Activated effector memory CD4-positive, alpha-beta T cell treated with anti-CD3 and anti-CD28 coated beads, Interleukin-2, amount 50 U/mL, for 16 hours (primary cell): ENCODE results near the gene PACS2.

Source experiments
- DNase-seq: peaks from one replicate; pipeline ENCODE4 v3.0.0-alpha.2; 2020

Gene PACS2

GRCh38 chr14:105426416-105427130 is 112.0 kb downstream of the PACS2 start:
- no peak for DNase-seq

DNA sequence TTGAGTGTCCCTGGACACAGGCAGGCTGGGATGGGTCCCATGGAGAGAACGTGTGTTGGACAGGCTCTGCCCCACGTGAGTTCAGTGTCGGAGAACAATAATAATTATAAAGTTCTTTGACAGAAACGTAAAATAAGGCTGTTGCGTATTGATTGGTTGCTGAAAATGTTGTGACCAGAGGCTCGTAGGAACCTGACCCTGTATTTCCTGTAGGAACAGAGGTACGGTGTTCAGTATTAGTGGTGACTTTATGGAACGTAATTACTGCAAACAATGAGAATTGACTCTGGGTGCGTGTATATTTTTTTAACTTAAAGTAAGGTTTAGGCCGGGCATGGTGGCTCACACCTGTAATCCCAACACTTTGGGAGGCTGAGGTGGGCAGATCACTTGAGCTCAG is 112.9 kb downstream of the PACS2 start:
- DNase-seq = no peak

DNA sequence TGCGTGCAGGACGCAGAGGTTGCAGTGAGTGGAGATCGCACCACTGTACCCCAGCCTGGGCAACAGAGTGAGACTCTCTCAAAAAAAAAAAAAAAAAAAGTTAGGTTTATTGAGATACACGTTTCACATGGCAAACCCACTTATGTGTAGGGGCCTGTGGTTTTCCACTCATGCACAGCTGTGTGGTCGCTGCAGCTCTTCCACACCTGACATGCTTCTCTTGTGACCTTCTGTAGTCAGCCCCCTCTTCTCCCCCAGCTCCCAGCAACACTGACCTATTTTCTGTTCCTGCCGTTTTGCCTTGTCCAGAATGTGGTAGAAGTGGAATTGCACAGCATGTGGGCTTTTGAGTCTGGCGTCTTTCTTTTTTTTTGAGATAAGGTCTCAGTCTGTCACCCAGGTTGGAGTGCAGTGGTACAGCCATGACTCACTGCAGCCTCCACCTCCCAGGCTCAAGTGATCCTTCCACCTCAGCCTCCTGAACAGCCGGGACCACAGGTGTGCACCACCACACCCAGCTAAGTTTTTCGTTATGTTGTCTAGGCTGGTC is 113.5 kb downstream of the PACS2 start:
- DNase-seq = no peak

GRCh38 chr14:105430042-105430441 is 115.5 kb downstream of the PACS2 start:
- no peak for DNase-seq

DNA sequence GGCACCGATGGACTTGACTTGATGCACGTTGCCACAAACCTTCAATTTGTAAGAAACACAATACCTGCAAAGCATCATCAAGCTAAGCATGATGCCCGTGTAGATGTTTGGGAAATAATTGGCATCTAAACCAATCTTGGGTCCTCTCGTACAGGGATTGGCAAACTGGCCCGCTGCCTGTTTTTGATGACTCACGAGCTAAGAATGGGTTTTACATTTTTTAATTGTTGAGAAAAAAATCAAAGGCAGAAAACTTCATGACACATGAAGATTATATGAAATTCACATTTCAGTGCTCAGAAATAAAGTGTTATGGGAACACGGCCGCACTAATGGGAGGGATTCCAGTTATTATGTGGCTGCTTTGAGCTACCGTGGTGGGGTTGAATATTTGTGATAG is 116.0 kb downstream of the PACS2 start:
- no peak for DNase-seq

GRCh38 chr14:105431256-105431655 is 116.7 kb downstream of the PACS2 start:
- DNase-seq = no peak

DNA sequence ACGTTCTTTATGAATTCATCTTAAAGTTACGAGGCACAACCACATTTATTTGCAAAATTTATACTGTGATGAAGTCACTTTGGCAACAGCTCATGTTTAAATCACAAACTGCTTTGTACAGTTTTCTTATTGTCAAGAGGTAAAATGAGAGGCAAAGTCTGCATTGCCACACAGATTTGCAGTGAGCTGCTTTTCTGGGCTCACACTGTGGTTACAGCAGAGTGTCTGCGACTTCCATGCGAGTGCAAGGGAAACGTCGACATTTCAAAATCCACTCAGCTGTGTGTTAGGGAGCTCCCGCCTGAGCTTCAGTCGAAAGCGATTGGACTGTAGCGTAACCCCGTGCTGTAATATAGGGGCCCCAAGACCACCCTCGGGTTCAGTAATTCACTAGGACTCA is 118.1 kb downstream of the PACS2 start:
- no peak for DNase-seq

DNA sequence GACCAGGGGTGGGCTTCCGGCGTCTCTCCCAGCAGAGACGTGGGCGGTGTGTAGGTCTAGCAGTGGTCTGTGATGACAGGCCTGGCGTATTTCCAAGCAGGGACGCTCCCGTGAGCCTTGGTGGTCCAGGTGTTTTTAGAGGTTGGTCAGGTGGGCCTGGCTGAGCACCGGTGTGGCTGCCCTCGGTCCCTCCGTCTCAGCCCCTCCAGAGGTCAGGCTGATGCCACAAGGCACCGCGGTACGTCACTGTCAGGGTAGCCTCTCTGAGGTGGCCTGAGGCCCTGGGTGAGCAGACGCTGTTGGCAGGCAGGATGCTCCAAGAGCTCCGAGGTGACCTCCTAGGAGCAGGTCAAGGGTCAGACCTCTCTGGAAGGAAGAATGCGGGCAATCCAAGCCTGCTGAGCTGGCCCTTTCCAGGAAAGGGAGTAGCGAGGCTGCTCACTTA is 118.6 kb downstream of the PACS2 start:
- no peak for DNase-seq

- no peak for DNase-seq
Observed at GRCh38 chr14:105436402-105436801, 121.9 kb downstream of the PACS2 start.

DNA sequence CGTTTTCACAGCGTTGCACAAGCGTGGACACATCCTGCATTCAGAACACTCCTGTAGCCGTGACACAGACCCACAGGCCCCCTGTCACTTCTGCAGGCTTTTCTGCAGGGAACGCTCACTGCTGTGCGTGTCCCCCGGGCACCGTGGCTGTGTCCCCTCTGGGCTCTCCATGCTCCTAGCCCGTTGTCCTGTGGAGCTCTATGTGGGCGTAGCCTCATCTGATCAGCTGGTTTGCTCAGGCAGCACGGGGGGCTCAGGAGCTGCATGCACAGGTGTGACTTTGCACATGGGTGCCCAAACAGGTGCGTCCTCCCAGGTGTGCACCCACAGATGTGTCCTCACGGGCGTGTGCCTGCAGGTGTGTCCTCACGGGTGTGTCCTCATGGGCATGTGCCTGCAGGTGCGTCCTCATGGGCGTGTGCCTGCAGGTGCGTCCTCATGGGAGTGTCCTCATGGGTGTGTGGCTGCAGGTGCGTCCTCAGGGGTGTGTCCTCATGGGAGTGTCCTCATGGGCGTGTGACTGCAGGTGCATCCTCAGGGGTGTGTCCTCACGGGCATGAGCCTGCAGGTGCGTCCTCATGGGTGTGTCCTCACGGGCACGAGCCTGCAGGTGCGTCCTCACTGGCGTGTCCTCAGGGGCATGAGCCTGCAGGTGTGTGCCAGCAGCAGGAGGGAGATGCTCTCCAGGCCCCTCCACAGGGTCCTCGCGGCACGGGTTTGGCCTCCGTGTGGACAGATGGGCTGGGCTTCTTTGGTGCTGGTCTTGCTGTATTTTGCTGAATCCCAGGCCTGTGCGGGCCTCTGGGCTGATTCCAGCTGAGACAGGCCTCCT is 122.6 kb downstream of the PACS2 start:
- no peak for DNase-seq

GRCh38 chr14:105437723-105438500 is 123.4 kb downstream of the PACS2 start:
- DNase-seq = no peak

DNA sequence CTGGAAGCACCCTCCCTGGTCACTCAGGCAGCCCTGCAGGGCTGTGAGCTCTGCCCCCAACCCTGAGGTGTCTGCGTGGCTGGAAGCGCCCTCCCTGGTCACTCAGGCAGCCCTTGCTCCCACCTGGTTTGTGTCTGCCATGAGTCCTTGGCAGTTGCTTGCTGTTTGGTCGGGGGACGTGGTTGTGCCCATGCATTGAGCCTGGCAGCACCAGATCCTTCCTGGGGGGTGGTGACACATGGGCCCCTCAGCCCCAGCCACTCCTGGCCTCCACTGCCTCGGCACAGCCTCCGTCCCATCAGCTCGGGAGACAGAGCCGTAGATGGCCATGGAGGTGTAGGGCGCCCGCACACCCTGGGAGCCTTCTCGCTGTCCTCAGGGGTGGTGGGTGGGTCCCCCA is 124.6 kb downstream of the PACS2 start:
- DNase-seq = no peak

DNA sequence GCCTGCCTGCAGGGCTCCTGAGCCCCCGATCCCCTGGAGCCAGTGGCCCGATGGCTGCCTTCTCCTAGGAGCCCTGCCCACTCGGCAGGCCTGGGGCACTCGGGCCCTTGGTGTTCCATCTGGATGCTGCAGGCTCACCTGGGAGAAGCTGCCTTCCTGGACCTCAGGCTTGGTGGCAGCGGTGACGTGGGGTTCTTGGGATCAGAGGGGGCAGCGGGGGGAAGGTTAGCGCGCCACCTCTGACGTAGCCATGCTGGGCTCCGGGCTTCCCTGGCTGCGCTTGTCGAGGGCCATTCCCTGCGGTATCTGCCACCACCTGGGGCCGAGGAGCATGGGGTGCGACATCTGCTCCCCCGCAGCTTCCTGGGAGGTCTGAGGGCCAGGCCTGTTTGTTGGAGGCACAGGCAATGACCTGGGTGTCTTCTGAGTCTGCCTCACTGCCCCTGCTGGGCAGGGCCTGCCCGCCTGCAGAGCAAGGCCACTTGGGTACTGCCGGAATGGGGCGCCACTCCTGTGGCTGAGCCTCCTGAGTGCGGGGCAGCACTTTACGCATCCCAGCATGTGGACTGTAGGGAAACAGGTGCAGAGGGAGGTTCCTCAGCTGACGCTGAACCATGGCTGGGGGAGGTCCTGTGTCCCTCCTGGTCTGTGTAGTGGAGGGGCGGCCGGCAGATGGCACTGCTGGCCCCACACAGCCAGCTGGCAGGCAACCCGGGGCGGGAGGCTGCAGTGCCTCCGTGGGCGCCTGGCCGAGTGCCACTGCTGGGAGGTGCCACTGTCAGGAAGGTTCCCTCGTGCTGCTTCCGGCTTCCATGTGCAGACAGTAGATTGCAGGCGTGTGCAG is 125.4 kb downstream of the PACS2 start:
- DNase-seq = no peak

DNA sequence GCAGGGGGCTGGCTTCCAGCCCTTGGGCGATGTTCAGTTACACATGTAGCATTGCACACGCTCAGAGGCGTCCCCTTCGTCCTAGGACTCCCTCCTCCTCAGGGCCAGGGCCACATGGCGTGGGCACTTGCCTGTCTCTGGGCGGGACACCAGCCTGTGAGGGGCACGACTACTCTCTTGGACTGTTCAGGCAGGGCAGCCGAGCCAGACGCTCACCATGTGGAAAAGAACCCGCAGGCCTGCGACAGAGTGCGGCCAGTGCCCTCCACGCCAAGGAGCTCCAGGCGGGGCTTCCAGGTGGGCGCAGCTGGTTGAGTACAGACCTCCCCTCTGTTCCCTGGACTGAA is 126.0 kb downstream of the PACS2 start:
- DNase-seq = no peak

DNA sequence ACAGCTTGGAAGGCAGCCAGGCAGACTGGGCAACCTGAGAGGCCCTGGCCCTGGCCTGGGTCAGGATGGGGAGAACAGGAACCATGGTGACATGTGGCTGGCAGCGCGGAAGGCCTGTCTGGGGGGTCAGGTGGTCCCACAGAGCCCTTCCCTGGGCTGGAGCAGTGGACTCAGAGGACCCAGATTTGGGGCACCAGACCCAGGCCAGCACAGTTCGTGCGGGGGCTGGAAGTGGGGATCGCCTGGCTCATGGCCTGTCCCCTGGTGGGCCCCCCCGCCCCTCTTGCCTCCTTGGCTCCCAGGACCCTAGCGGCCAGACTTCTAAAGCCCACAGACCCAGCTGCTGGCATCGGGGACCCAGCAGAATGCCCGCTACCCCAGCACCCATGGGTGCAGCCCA is 126.4 kb downstream of the PACS2 start:
- no peak for DNase-seq

- no peak for DNase-seq
Observed at GRCh38 chr14:105442125-105442524, 127.6 kb downstream of the PACS2 start.

DNA sequence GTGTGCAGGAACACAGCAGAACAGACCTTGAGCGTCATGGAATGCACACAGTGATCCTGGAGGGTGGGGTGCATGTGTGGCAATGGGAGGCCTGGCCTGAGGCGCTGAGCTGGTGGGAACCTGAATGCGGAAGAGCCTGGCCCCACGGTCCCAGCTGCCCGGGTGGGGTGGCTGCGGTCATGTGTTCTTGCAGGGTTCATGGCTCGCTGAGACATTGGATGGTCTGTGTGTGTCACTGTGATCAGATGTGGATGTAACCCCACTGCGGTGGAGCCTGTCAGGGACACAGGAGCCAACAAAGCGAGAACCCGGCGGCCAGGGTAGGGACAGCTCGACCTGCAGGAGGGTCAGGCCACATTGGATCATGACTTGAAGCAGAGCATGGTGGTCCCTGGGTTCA is 128.3 kb downstream of the PACS2 start:
- DNase-seq = no peak

DNA sequence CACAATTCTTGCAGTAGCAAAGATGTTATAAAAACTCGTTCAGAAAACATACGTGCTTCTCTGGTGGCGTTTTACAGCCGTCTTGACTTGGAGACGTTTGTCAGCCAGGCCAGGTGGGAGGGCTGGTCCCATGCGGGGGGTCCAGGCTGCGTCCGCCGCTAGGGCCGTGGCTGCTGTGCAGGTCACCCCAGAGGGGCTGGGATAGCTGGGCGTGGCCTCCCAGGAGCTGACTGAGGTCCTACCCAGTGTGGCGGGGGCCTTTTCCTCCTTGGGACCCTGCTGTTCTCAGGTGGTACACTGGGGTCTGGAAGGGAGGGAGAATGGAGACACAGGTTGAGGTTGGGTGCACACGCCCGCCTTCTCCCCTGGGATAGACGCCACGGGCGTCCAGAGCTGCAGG is 130.3 kb downstream of the PACS2 start:
- DNase-seq = no peak

DNA sequence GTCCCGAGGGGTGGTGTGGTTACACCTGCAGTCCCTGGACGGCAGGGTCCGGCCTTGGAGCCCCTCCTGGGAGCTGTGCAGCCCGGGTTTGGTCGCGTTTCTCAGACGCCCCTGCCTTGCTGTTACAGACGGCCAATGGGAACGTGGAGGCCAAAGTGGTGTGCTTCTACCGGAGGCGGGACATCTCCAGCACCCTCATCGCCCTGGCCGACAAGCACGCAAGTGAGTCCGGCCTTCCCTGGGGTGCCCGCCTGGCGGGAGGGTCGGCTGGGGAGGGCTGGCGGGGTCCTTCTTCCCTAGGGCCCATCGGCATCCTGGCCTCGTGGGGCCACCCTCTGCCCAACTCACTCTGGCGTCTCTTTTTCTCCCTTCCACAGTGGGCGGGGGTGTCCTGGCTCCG is 130.7 kb downstream of the PACS2 start:
- DNase-seq = no peak

DNA sequence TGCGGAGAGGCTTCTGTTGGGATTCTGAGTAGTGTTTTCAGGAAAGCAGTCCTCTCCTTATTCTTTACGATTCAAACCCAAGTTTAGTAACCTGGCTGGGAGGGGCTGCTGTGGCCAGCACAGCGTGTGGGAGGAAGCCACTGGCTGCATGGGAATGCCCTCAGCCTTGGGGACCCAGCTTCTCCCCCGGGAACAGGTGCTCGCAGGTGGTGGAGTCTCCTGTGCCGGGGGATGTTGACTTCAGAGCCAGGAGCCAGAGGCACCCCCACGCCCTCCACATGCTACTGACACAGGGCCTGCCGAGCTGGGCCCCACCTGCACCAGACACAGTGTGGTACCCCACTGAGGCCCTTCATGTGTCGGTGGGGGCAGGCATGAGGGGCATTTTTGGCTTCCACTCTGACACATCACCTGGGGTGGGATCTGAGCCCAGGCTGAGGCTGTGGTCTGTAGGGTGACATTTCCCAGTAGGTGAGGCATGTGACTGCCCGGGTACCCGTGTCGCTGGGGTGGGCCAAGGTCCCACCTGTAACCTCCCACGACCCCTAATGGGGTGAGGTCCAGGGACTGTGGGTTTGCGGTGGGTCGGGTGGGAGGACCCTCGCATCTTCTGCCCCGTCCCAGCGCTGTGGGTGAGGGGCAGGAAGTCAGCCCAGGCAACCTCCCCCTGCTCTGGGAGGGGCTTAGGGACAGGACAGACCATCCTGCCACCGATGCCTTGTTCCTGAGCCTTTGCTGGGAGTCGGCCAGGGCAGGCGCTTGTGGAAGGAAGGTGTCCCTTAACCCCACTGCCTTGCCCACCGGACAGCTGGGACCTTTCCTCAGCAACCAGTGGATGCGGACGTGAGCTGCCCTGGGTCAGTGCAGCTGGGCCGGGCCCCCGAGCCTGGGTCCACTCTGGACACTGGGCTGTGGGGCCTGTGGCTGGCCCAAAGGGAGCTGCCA is 131.6 kb downstream of the PACS2 start:
- no peak for DNase-seq

DNA sequence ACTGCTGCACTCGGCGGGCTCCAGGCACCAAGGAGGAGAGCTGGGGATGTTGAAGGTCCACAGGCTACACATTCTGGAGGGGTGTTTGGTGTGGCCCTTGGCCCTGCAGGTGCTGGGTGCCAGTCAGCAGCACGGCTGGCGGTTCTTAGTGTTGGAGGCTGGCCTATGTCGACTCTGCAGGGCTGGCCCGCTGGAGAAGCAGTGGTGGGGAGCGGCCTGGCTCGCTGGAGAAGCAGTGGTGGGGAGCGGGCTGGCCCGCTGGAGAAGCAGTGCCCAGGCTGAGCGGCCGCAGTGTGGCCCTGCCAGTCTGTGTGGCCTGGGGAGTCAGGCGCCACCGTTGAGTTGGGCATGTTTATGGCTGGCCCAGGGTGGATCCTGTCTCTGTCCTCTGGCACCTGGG is 132.4 kb downstream of the PACS2 start:
- DNase-seq = no peak
